HG03196 (cell line): ENCODE data around the gene AXIN2.

Source experiments
- ATAC-seq: cut with Tn5 transposase; IDR thresholded peaks from one replicate; pipeline ENCODE4 v1.9.1; 2021; ENCODE audit not compliant: unreplicated experiment

AXIN2 gene

GRCh38 chr17:65561452-65562205 is at the start of gene AXIN2:
Gene AXIN2, minus strand, starts transcription at chr17:65561648. Its CDS starts 3,028 bp downstream, at chr17:65558620.
- ATAC-seq = peak; percentile 91

- ATAC-seq = no peak
Observed at GRCh38 chr17:65609749-65610148, 48.3 kb upstream of the AXIN2 start.

- no peak for ATAC-seq
Observed at GRCh38 chr17:65609286-65609685, 47.8 kb upstream of the AXIN2 start.

GRCh38 chr17:65604070-65604469 is 42.6 kb upstream of the AXIN2 start:
- no peak for ATAC-seq

- no peak for ATAC-seq
Observed at GRCh38 chr17:65601881-65602280, 40.4 kb upstream of the AXIN2 start.

GRCh38 chr17:65601145-65601544 is 39.7 kb upstream of the AXIN2 start:
- no peak for ATAC-seq

GRCh38 chr17:65600518-65600917 is 39.1 kb upstream of the AXIN2 start:
- ATAC-seq = no peak

- ATAC-seq = no peak
Observed at GRCh38 chr17:65599650-65600049, 38.2 kb upstream of the AXIN2 start.

GRCh38 chr17:65598746-65599145 is 37.3 kb upstream of the AXIN2 start:
- no peak for ATAC-seq

- no peak for ATAC-seq
Observed at GRCh38 chr17:65595071-65595656, 33.7 kb upstream of the AXIN2 start.

- ATAC-seq = no peak
Observed at GRCh38 chr17:65593855-65594845, 32.7 kb upstream of the AXIN2 start.

- ATAC-seq = no peak
Observed at GRCh38 chr17:65593092-65593854, 31.8 kb upstream of the AXIN2 start.

- no peak for ATAC-seq
Observed at GRCh38 chr17:65592125-65592965, 30.9 kb upstream of the AXIN2 start.

- ATAC-seq = no peak
Observed at GRCh38 chr17:65589321-65589720, 27.9 kb upstream of the AXIN2 start.

- no peak for ATAC-seq
Observed at GRCh38 chr17:65588181-65588808, 26.8 kb upstream of the AXIN2 start.

- ATAC-seq = no peak
Observed at GRCh38 chr17:65587534-65588180, 26.2 kb upstream of the AXIN2 start.

- ATAC-seq = no peak
Observed at GRCh38 chr17:65586899-65587298, 25.5 kb upstream of the AXIN2 start.

GRCh38 chr17:65584604-65585521 is 23.4 kb upstream of the AXIN2 start:
- no peak for ATAC-seq
